Brain pericyte (primary cell): ENCODE data around the gene PLXDC1.
"Not testable (repeated sequence)": the region's sequence is repeated elsewhere in the genome, so short reads cannot be mapped to it uniquely, and the experiment has no call there.

Source experiments
- DNase-seq: peaks from one replicate; pipeline ENCODE4 v3.0.0-alpha.2; 2012; ENCODE audit warnings: low read depth, low spot score

The PLXDC1 gene

DNA sequence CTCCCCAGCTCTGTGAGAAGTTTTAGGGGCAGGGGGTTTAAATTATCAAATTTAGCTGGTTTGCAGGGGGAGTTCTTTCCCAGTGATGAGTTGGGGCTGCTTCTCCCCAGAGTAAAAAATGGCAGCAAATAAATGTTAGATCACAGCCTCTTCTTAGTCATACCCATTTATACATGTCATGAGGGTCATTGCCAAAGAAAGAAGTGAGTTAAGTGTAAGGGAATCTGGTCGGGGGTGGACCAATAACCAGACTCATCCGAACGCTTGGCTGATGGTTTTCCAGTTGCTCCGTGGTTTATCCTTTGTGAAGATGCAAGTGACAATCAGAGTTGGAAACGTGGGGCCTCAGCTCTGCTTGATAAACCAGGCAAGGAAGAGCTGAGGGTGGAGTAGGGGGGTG lies 87.1 kb downstream of the PLXDC1 start:
- no peak for DNase-seq

DNA sequence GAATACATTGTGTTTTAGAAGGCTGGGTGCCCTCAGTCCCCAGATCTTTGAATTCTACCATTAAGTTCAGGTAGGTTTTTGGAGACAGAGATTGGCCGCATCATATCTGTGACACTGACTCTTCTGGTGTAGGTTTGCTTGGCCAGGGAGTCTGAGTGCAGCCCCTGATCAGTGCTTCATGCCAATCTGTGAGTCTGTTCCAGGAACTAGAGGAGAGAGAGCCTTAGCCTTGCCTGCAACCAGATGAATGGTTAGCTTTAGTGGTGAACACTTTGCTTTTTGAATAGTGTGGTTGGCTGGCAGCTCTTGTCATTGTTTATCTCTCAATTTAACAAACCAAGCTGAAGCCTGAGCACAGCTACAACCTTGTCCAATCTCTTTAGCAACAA lies 87.8 kb downstream of the PLXDC1 start:
- no peak for DNase-seq

DNA sequence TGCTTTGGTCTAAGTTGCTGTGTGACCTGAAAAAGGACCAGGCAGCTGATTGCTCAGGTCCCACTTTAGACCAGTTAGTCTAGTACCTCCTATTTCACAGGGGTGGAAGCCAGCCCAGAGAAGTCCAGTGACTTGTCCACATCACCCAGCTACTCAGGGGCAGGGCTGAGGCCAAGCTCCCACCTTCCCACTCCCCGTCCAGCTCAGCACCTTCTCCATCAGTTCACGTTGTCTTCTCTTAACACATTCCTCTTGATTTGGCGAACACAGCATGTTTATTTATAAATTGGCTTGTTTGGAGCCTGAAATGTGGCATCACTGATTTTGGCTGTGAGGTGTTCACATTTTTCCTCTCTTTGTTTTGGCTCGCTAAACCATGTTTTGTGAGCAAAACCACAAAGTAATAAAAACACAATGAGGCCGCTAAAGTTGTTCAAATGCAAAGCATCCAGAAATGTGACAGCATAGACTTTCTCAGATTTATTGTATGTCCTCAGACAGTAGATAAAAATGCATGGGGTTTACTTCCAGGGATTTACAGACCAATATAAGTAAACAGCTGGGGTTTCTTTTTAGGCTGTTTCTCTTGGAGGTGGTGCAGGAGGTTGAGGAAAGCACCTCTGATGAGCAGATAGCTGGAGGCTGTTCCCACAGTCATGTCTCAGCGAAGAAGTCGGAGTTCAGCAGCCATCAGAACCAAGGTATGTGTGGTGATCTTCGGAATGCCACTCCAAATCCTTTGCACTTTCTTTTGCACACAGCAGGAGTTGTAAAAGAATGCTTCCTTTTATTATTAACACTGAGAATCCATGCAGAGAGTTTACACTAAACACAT lies 88.4 kb downstream of the PLXDC1 start:
- DNase-seq = no peak

DNA sequence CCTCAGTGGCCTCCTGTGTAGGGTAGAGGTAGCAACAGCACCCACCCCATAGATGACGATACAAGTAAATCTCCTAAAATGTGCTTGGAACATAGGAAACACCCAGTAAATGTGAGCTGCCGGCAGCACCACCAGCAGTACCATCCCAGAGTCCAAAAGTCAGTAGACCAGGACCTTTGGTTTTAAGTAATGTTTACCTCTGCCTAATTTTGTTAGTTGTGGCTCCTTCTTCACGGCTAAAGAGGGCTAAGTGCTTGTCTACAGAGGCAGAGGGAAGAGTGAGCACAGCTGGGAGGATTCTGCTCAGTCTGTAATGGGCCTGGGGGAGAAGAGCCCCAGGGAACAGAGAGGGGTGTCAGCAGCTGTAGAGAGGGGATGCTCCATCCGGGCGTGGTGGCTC lies 92.9 kb downstream of the PLXDC1 start:
- DNase-seq = no peak

DNA sequence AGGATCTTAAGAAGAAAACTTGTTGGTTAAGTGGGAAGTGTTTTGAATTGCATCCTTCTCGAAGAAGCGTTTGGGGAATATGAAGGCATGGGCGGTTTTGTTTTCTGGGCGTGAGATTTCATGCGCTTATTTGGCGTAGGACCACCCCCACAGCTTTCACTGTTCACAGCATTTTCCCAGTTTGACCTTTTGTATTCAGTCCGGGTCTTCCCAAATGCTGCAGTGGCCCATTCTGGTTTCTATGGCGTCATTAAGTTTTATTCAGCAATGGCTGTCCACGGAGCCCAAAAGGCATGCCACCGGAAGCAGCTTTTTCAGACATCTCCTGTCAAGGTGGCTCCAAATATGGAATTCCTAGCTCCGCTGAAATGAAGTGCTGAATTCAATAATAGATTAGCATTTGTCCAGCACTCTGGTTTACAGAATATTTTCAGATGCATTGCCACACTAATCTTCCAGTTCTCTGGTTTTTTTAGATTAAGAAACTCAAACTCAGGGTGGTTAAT lies 93.7 kb downstream of the PLXDC1 start:
- DNase-seq = no peak

- DNase-seq = no peak
Observed at GRCh38 chr17:39054111-39054645, 97.3 kb downstream of the PLXDC1 start.

- not testable (repeated sequence) for DNase-seq
Observed at GRCh38 chr17:39052423-39052822, 99.0 kb downstream of the PLXDC1 start.

DNA sequence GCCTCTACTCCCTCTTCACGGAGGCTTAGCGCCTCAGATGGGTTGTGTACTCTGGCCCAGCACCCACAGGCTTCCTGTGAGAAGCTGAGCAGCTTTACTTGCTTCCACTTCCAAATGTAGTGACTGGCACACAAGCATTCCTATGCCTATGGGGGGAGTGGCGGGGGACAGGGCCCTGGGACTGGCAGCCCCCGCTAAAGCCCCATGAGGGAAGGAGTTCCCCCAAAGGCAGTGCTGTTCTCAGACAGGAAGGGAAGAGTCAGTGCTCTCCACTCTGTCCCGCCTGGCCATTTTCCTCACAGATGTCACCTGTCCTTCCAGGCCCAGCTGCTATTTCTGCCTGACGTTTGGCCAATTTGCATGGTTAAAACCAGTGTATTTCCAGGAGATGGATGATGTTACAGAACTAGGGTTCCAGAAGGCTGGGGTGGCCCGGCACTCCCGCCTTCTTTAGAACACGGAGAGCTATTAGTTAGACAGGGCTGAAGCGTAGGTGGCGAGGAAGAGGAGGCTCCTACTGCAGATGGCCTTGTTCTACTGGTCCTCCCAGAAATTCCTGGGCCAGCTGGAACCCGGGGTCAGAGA lies 100.3 kb downstream of the PLXDC1 start:
- no peak for DNase-seq

GRCh38 chr17:39045948-39046679 lies 105.3 kb downstream of the PLXDC1 start:
- DNase-seq = no peak

DNA sequence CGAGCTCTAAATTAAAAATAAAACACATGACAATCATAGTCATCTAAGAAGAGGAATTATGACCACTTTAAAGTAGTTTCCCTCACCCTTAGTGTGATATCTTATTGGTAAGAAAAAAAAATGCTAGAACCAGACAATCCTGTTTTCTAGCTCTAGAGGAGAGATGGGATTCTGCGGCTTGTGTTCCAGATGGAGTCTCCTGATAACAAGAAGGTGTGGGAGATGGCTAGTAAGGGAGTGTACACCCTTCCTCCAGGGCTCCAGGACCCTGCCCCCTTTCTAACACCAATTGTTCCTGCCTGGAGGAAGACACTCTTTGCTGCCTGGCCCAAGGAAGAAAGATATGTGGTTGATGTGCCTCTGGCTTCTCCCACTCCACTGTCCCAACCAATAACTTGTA lies 115.4 kb downstream of the PLXDC1 start:
- no peak for DNase-seq

DNA sequence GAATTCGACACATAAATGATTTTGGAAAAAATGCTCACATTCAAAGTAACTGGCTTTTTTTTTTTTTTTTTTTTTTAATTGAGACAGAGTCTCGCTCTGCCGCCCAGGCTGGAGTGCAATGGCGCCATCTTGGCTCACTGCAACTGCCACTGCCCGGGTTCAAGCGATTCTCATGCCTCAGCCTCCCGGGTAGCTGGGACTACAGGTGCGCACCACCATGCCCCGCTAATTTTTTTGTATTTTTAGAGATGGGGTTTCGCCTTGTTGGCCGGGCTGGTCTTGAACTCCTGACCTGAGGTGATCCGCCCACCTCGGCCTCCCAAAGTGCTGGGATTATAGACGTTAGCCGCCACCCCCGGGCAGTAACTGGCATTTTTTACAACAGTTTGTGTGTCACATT lies 115.9 kb downstream of the PLXDC1 start:
- not testable (repeated sequence) for DNase-seq

- no peak for DNase-seq
Observed at GRCh38 chr17:39028690-39029089, 122.7 kb downstream of the PLXDC1 start.

GRCh38 chr17:39027455-39028035 lies 123.9 kb downstream of the PLXDC1 start:
- no peak for DNase-seq

- no peak for DNase-seq
Observed at GRCh38 chr17:39026980-39027451, 124.4 kb downstream of the PLXDC1 start.

DNA sequence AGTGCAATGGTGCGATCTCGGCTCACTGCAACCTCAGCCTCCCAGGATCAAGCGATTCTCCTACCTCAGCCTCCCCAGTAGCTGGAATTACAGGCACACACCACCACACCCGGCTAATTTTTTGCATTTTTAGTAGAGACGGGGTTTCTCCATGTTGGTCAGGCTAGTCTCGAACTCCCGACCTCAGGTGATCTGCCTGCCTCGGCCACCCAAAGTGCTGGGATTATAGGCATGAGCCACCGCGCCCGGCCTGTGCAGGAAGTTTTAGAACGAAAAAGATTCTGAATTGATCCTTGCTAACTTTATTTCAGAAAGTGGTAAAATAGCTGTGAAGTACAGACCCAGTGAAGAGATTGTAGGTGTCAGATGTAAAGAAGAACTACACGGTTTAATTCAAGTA lies 125.1 kb downstream of the PLXDC1 start:
- not testable (repeated sequence) for DNase-seq

DNA sequence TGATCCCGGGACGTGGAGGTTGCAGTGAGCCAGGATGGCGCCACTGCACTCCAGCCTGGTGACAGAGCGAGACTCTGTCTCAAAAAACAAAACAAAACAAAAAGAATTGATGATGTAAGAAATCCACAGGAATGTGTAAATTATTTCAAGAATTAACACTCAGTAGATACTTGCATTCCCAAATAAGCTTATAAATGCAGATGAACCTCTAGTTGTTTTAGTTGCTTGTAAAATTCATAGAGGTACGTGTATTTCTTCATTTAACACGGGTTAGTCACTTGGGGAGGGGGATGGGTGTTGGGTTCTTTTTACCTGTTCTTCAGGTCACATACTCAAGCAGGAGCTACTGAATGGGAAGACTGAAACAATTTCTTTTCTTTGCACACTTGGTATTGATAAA lies 128.5 kb downstream of the PLXDC1 start:
- no peak for DNase-seq

GRCh38 chr17:39020037-39020436 lies 131.4 kb downstream of the PLXDC1 start:
- not testable (repeated sequence) for DNase-seq

DNA sequence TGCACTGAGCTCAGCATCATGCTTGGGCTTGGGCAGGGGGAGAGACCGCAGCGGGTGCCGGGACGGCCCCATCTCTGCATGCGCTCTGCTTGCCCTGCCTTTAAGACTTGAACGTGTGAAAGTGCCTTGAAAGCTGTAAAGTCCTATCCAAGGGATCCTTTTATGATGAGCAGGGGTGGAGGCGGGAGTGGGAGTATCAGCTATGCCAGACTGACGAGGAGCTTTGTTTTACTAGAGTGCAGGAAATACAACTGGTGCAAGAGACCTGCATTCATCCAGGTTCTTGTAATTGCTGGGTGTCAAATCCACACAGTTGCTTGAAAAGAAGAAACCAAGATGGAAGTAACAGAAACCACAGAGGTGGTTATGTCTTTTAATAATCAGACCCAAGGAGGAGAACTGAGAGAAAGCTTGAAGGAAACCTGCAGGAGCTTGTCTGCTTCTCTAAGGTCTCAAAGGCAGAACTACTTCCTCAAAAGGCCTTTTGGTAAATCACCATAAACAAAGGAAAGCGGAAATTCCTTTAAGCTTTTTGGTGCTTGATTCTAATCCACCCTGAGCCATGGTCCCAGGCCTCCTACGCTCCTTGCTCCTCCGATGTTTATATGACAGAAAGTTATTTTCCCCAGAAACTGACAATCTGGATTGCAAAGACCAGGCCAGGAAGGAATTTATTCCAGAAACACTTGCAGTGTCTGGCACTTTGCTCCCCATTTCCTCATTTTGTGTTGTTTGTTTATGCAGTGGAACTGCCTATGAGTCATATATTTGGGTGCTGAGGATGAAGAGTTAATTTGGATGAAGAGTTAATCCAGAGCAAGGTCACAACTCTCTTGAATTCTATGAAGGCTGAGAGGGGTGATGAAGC lies 132.9 kb downstream of the PLXDC1 start:
- no peak for DNase-seq

- no peak for DNase-seq
Observed at GRCh38 chr17:39016193-39017153, 135.0 kb downstream of the PLXDC1 start.

GRCh38 chr17:39015546-39015935 lies 135.9 kb downstream of the PLXDC1 start:
- DNase-seq = no peak
